Spleen (tissue), 7 donors: Measurements from ENCODE around the gene TMCO4.

Experiments
- CTCF ChIP-seq, 11 experiments: fragments of 200-600 bp in 7 of 11; fragments of 450-650 bp in 4 of 11; sonication (generic) in 4 of 11; IDR thresholded peaks in 8 of 11; conservative IDR thresholded peaks in 3 of 11; 1 replicate in 7 of 11; 2 replicates in 4 of 11; pipeline versions ENCODE4 v1.4.0 to v1.8.0; 2016 to 2021; ENCODE audit warnings: antibody characterized with exemption in 11 of 11, inconsistent platforms in 4 of 11, mild to moderate bottlenecking in 1 of 11
- POLR2A ChIP-seq, 3 donors: fragments of 450-650 bp; IDR thresholded peaks; one replicate each; pipeline ENCODE4 v1.5.1; 2017; ENCODE audit warnings: antibody characterized with exemption in 3 of 3, mild to moderate bottlenecking in 1 of 3
- POLR2AphosphoS5 ChIP-seq, 3 donors: sonication (generic); formaldehyde crosslinking; IDR thresholded peaks; one replicate each; pipeline ENCODE4 v1.5.1; 2017; ENCODE audit warnings: antibody characterized with exemption in 3 of 3
- donor health status: DM: no; HTN: no; CAD: no; lungs with moderate emphysema.
- donor health status: DM: no; HTN: no; CAD: no.
- donor health status: DM: no; HTN: no; CAD: no.

DNA sequence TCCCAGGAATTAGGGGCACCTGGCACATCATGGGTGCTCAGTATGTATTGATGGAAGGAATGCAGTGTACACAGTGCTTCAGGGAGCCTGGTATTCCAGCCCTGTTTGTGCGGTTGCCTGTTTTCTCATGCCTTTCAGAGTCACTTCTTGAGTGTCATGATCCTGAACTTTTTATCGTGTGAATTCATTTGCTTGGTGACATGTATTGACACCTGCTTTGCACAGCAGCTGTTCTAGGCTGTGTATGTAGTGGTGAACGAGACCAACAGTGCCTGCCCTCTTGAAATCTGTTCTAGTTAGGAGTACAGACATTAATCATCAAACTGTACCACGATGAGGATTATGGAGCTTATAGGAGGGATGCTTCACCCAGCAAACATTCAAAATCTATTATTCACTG, 128.9 kb downstream of the TMCO4 start:
- TF ChIP-seq POLR2A (IDR thresholded peaks at IDR 0.05) (no peak), CTCF (IDR thresholded peaks at IDR 0.05 in 8 of 11, conservative IDR thresholded peaks at IDR 0.05 in 3 of 11) (no peak), POLR2AphosphoS5 (IDR thresholded peaks at IDR 0.05) (no peak)
